Keratinocyte (primary cell): ENCODE measurements around the gene CBFA2T3. TPM values are rescaled to one million over a fixed set of nuclear protein-coding genes. Genes with fewer than 3 reads are reported as not detected.

Source experiments
- DNase-seq: peaks from one replicate; pipeline ENCODE4 v3.0.0-alpha.2; 2011; ENCODE audit warnings: low read depth, missing footprints, low spot score
- FAIRE-seq: peaks from 2 replicates; lab custom pipeline; 2011; peaks lifted over from hg19 to GRCh38; lab: Jason Lieb, UNC
- H2AFZ ChIP-seq: 2 replicates; pipeline ENCODE4 v1.6.0; 2012; ENCODE audit warnings: low read length, control low read depth, inconsistent platforms; ENCODE audit not compliant: control insufficient read depth
- H3K27ac ChIP-seq: 2 replicates; pipeline ENCODE4 v1.5.1; 2011; ENCODE audit warnings: low read length; ENCODE audit not compliant: control insufficient read depth, insufficient read depth
- H3K27me3 ChIP-seq: 3 replicates; pipeline ENCODE4 v1.6.0; 2011; ENCODE audit warnings: low read length; ENCODE audit not compliant: control insufficient read depth, insufficient read depth; ENCODE audit errors: extremely low read depth
- H3K36me3 ChIP-seq, 2 experiments: 2 replicates in 1 of 2; 3 replicates in 1 of 2; pipeline ENCODE4 v1.5.1; 2011; ENCODE audit warnings: low read length in 2 of 2, mild to moderate bottlenecking in 1 of 2; ENCODE audit not compliant: control insufficient read depth in 2 of 2, insufficient read depth in 2 of 2; ENCODE audit errors: extremely low read depth in 1 of 2
- H3K4me1 ChIP-seq: 3 replicates; pipeline ENCODE4 v1.5.1; 2011; ENCODE audit warnings: low read length; ENCODE audit not compliant: control insufficient read depth, insufficient read depth; ENCODE audit errors: extremely low read depth
- H3K4me2 ChIP-seq: 3 replicates; pipeline ENCODE4 v1.6.0; 2011; ENCODE audit warnings: low read depth, low read length; ENCODE audit not compliant: control insufficient read depth, insufficient read depth; ENCODE audit errors: extremely low read depth
- H3K4me3 ChIP-seq, 3 experiments: fragments of 200-600 bp in 1 of 3; sonication (generic) in 1 of 3; 2 replicates in 2 of 3; 3 replicates in 1 of 3; pipeline ENCODE4 v1.5.1; 2011 to 2016; ENCODE audit warnings: low read length in 3 of 3, mild to moderate bottlenecking in 3 of 3, control low read depth in 2 of 3, inconsistent platforms in 1 of 3, low read depth in 1 of 3, mixed read lengths in 1 of 3, mixed run types in 1 of 3, moderate library complexity in 1 of 3; ENCODE audit not compliant: control insufficient read depth in 2 of 3, insufficient read depth in 2 of 3; ENCODE audit errors: extremely low read depth in 1 of 3
- H3K79me2 ChIP-seq: 2 replicates; pipeline ENCODE4 v1.6.0; 2012; ENCODE audit warnings: low read length; ENCODE audit not compliant: control insufficient read depth, insufficient read depth
- H3K9ac ChIP-seq: 3 replicates; pipeline ENCODE4 v1.6.0; 2011; ENCODE audit warnings: low read length; ENCODE audit not compliant: control insufficient read depth, insufficient read depth; ENCODE audit errors: extremely low read depth
- H3K9me1 ChIP-seq: 3 replicates; pipeline ENCODE4 v1.6.0; 2011; ENCODE audit warnings: low read length; ENCODE audit not compliant: control insufficient read depth, insufficient read depth; ENCODE audit errors: extremely low read depth
- H3K9me3 ChIP-seq: 2 replicates; pipeline ENCODE4 v1.5.1; 2012; ENCODE audit warnings: low read depth, low read length; ENCODE audit not compliant: control insufficient read depth
- H4K20me1 ChIP-seq: 3 replicates; pipeline ENCODE4 v1.6.0; 2011; ENCODE audit warnings: low read length; ENCODE audit not compliant: control insufficient read depth, insufficient read depth; ENCODE audit errors: extremely low read depth
- EZH2 ChIP-seq: IDR thresholded peaks from one replicate; pipeline ENCODE4 v1.6.1; 2012; ENCODE audit warnings: inconsistent platforms, mild to moderate bottlenecking, low read length, moderate library complexity
- dilution Hi-C: fragments of 300-500 bp; cut with MboI; formaldehyde crosslinking; loops from one replicate; pipeline ENCODE4 v1.7.0; 2020; ENCODE audit warnings: low sequenced_read_pairs; ENCODE audit not compliant: extremely low pct_ligation_motif_present
- polyA plus RNA-seq, 5 experiments: library from polyadenylated mRNA; depleted of rRNA in 3 of 5; stranded (reverse) in 3 of 5; stranded (forward) in 1 of 5; unstranded in 1 of 5; fragments of >200 nt; gene quantifications; 1 replicate in 1 of 5; 2 replicates in 3 of 5; 3 replicates in 1 of 5; pipeline versions ENCODE4 v1.2.1 to v1.2.3, GENCODE V29; 2011 to 2012; ENCODE audit warnings: missing spikeins in 2 of 5, low read depth in 1 of 5, low replicate concordance in 1 of 5
- TF ChIP-seq, protein P1 (sequence below), 3 experiments: IDR thresholded peaks in 1 of 3; conservative IDR thresholded peaks in 1 of 3; optimal IDR thresholded peaks in 1 of 3; 2 replicates in 2 of 3; 3 replicates in 1 of 3; pipeline versions ENCODE3 to v1.5.1; 2011; ENCODE audit warnings: low read length in 3 of 3, mild to moderate bottlenecking in 3 of 3, moderate library complexity in 2 of 3, control low read depth in 1 of 3, inconsistent platforms in 1 of 3; ENCODE audit not compliant: insufficient read depth in 2 of 3; ENCODE audit errors: extremely low read depth in 1 of 3

CBFA2T3 gene
- polyA plus RNA-seq, 1 donor (not counting 4 experiments of a cell fraction or from before 2014, with no cell fraction given), result 0.08 TPM

DNA sequence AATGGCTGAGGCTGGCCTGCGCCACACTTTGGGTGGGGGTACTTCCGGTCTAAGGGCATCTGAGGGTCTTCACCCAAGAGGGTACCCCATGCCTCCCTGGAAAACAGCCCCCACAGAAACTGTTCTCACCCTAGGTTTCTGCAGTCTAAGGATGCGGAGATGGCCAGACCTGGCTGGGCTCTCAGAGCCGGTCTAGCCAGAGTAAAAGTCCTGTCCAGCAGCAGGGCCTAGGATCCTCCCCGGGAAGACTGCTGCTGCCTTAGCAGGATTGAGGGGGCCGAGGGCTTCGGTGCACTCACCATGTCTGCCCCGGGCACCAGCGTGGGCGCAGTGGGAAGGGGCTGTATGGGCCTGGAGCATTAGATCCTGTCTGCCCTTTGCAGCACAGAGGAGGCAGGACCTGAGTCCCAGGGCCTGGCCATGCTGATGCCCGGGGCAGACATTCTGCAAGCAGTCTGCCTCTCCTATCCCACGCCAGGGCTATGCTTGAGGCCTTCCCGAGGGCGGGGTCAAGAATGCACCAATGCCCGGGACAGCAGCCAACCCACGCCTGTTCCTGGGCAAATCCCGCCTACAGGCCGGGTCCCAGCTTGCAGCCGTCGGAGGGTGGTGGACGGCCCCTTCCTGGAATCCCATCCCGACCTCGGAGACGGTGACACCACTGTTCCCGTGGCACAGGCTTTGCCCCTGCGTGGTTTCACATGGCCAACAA is 54.7 kb downstream of the CBFA2T3 start:
- FAIRE-seq, result no peak
- H3K4me1 ChIP-seq, result peaks cover 42% of the 10 kb centered on the region

DNA sequence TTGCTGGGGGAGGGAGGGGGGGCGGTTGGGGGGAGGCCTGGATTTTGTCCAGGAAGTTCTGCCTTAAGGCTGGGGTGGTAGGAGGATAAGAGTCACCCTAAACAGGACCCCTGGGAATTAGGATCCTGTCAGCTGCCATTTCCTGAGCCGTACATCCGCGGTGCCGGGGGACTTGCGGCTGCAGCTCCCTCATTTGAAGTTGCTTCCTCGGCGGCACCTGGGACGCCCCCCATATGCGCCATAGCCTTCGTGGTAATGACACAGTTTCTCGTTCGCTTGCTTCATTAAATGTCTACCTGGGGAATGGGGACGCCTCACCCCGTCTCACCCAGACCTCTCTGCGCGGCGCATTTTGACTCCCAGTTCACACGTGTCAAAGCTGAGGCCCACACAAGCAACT is 55.4 kb downstream of the CBFA2T3 start:
- no peak overlapping the region for H3K4me3 ChIP-seq
- TF ChIP-seq EZH2, result no peak
- TF ChIP-seq, protein P1, sequence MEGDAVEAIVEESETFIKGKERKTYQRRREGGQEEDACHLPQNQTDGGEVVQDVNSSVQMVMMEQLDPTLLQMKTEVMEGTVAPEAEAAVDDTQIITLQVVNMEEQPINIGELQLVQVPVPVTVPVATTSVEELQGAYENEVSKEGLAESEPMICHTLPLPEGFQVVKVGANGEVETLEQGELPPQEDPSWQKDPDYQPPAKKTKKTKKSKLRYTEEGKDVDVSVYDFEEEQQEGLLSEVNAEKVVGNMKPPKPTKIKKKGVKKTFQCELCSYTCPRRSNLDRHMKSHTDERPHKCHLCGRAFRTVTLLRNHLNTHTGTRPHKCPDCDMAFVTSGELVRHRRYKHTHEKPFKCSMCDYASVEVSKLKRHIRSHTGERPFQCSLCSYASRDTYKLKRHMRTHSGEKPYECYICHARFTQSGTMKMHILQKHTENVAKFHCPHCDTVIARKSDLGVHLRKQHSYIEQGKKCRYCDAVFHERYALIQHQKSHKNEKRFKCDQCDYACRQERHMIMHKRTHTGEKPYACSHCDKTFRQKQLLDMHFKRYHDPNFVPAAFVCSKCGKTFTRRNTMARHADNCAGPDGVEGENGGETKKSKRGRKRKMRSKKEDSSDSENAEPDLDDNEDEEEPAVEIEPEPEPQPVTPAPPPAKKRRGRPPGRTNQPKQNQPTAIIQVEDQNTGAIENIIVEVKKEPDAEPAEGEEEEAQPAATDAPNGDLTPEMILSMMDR (optimal IDR thresholded peaks at IDR 0.05 in 1 of 3, IDR thresholded peaks at IDR 0.05 in 1 of 3, conservative IDR thresholded peaks at IDR 0.05 in 1 of 3; ENCODE audit: extremely low read depth in 1 of 3, insufficient read depth in 2 of 3, low read length in 3 of 3), result no peak
- dilution Hi-C loops, result no loop called here
- no peak overlapping the region for H2AFZ ChIP-seq
- peaks cover 8% of the 10 kb centered on the region for H3K9me3 ChIP-seq
- peaks cover 12% of the 10 kb centered on the region for H3K27me3 ChIP-seq
- peaks cover 38% of the 10 kb centered on the region for H3K4me1 ChIP-seq
- FAIRE-seq (no peak), DNase-seq (no peak)
- H4K20me1 ChIP-seq, result no peaks in the 10 kb centered on the region
- H3K9me1 ChIP-seq, result no peaks in the 10 kb centered on the region
- H3K4me2 ChIP-seq, result no peak overlapping the region
- no peak overlapping the region for H3K27ac ChIP-seq
- no peaks in the 10 kb centered on the region for H3K36me3 ChIP-seq
- H3K79me2 ChIP-seq, result no peaks in the 10 kb centered on the region
- H3K9ac ChIP-seq, result no peak overlapping the region

More for the DNA sequence above, 54.7 kb downstream of the CBFA2T3 start:
- Histone ChIP-seq H3K27me3 (peaks cover 19% of the 10 kb centered on the region), H3K9me3 (peaks cover 8% of the 10 kb centered on the region), H3K4me3 (no peak overlapping the region), H3K79me2 (no peaks in the 10 kb centered on the region), H2AFZ (peak overlapping the region; percentile 0), H3K9ac (no peak overlapping the region), H3K4me2 (peak overlapping the region; percentile 12), H3K36me3 (no peaks in the 10 kb centered on the region), H3K27ac (no peak overlapping the region), H4K20me1 (no peaks in the 10 kb centered on the region), H3K9me1 (no peaks in the 10 kb centered on the region)
- dilution Hi-C loops, result no loop called here
- TF ChIP-seq, protein P1 (optimal IDR thresholded peaks at IDR 0.05 in 1 of 3, IDR thresholded peaks at IDR 0.05 in 1 of 3, conservative IDR thresholded peaks at IDR 0.05 in 1 of 3; ENCODE audit: extremely low read depth in 1 of 3, insufficient read depth in 2 of 3, low read length in 3 of 3), result no peak
- DNase-seq, result no peak
